NCI-H2227 (cell line): Measurements from ENCODE around the gene PACSIN3.
"Not testable (repeated sequence)": the region's sequence is repeated elsewhere in the genome, so short reads cannot be mapped to it uniquely, and the experiment has no call there.

Source experiments
- DNase-seq: peaks from one replicate; lab custom pipeline; 2025; ENCODE audit not compliant: unreplicated experiment; lab: John Stamatoyannopoulos, UW

Gene PACSIN3

GRCh38 chr11:47186076-47186699 lies at the start of gene PACSIN3:
Gene PACSIN3 (minus strand): TSS chr11:47186434. CDS start chr11:47182727, 3,707 bp downstream.
- DNase-seq: peak; percentile 57

DNA sequence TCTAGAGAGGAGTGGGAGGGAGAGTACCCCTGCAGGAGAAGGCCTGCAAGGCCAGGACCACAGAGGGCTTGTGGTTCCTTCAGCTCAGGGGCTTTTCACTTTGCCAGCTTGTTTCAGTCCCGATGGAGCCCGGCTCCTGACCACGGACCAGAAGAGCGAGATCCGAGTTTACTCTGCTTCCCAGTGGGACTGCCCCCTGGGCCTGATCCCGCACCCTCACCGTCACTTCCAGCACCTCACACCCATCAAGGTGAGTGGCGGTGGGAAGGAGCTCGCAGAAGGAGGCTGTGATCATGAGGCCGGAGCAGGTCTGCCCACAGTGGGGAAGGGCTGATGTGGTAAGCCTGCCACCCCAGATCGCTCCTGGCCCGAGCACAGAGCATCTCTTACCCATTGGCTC lies 48.9 kb upstream of the PACSIN3 start:
- DNase-seq: no peak

- DNase-seq: no peak
These were observed 48.5 kb upstream of the PACSIN3 start for GRCh38 chr11:47234669-47235100.

DNA sequence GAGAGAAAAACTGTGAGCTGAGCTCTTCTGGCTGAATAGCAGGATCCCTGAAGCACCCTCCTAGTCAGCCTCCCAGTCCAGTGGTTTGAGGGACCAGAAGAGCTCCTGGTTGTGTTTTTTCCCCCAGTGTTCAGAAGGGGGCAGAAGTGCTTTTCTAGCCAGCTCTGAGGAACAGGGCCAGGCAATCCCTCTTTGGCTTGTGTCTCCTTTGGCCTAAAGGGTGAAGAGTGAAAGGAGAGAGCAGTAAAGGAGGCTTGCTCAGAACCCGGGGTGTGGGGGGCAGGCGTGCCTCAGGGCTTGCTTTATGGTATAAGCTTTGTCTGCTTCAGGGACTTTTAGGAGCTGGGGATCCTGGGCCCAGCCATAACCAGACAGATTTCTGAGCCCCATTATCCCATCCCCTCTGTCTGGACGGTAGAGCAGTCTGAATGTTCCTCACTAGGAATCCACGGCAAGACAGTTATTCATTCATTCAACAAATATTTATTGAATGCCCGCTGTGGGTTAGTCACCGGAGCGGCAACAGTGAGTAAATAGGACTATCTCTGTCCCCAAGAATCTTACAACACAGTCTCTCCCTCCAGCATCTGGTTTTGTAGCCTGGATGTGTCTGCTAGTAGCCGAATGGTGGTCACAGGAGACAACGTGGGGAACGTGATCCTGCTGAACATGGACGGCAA lies 47.9 kb upstream of the PACSIN3 start:
- no peak for DNase-seq

- no peak for DNase-seq
These were observed 46.8 kb upstream of the PACSIN3 start for GRCh38 chr11:47233051-47233450.

DNA sequence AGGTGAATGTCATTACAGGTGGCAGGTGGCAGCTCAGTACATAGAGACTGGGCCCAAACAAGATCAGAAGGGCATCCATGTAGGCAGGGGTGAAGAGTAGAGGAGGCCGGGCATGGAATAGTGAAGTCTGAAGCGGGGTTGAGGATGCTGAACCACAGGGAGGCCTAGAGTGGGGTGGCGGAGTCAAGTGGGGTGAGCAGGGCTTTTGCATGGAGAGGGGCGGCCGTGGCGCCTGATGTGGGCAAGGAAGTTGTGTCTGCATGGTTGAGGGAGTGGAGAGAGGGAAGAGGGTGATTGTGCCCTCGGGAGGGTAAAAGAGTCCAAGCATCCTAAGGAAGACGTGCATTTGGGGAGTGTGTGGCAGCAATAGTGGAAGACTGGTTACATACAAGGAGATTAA lies 42.9 kb upstream of the PACSIN3 start:
- no peak for DNase-seq

DNA sequence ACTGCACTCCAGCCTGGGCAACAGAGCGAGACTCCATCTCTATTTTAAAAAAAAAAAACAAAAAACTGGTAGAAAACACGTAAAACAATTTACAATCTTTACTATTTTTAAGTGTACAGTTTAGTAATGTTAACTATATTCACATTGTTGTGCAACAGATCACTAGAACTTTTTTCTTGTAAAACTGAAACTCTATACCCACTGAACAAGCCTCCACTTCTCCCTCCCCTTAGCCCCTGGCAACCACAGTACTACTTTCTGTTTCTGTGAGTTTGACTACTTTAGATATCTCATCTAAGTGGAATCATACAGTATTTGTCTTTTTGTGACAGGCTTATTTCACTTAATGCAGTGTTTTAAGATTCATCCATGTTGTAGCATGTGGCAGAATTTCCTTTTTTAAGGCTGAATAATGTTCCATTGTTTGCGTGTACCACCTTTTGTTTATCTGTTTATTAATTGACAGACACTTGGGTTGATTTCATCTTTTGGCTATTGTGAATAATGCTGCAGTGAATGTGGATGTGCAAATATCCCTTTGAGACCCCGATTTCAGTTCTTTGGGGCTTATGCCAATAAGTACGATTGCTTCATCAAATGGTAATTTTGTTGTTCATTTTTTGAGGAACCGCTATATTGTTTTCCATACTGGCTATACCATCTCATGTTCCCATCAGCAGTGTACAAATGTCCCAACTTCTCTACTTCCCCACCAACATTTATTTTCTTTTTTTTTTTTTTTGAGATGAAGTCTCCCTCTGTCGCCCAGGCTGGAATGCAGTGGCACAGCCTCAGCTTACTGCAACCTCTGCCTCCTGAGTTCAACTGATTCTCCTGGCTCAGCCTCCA lies 39.5 kb upstream of the PACSIN3 start:
- no peak for DNase-seq

- no peak for DNase-seq
These were observed 36.5 kb upstream of the PACSIN3 start for GRCh38 chr11:47222696-47223095.

GRCh38 chr11:47220401-47220821 lies 34.2 kb upstream of the PACSIN3 start:
- no peak for DNase-seq

- peak; percentile 40 for DNase-seq
These were observed 30.0 kb upstream of the PACSIN3 start for GRCh38 chr11:47216121-47216798.

GRCh38 chr11:47215366-47215910 lies 29.2 kb upstream of the PACSIN3 start:
- DNase-seq: peak; percentile 57

- peak; percentile 94 for DNase-seq
These were observed 27.8 kb upstream of the PACSIN3 start for GRCh38 chr11:47213950-47214565.

DNA sequence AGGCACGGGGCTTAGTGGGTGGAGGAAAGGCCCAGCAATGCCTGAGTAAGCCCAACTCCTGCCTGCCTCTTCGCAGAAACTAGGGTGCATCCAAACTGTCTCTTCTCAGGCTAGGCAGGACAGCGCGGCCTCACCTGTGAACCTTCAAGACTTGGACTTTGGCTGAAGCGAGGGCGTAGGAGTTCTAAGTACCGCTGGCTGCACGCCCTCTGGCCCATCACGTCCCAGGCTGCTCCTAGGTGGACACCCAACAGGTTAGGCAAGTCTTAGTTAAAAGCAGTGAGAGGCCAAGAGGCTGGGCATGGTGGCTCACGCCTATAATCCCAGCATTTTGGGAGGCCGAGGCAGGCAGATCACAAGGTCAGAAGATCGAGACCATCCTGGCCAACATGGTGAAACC lies 26.7 kb upstream of the PACSIN3 start:
- no peak for DNase-seq

DNA sequence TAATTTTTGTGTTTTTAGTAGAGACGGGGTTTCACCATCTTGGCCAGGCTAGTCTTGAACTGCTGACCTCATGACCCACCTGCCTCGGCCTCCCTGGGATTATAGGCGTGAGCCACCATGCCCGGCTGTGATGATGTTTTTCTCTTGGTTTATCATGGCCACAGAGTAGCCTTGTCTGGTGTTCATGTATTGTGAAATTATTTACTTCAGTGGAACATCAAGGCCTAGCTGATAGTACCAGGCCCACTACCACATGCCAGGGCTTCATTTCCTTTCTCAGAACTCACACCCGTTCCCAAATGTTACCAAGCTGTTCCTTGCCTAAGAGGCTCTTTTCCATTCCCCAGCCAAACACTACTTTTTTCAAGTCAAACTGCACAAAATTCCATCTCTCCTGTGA lies 22.4 kb upstream of the PACSIN3 start:
- DNase-seq: no peak

DNA sequence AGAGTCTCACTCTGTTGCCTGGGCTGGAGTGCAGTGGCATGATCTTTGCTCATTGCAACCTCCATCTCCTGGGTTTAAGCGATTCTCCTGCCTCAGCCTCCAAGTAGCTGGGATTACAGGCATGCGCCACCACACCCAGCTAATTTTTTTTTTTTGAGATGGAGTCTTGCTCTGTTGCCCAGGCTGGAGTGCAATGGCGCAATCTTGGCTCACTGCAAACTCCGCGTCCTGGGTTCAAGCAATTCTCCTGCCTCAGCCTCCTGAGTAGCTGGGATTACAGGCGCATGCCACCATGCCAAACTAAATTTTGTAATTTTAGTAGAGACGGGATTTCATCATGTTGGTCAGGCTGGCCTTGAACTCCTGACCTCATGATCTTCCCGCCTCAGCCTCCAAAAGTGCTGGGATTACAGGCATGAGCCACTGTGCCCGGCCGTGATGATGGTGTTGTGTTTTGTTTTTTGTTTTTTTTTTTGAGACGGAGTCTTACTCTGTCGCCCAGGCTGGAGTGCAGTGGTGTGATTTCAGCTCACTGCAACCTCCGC lies 21.8 kb upstream of the PACSIN3 start:
- DNase-seq: not testable (repeated sequence)

GRCh38 chr11:47207459-47207858 lies 21.2 kb upstream of the PACSIN3 start:
- DNase-seq: no peak

DNA sequence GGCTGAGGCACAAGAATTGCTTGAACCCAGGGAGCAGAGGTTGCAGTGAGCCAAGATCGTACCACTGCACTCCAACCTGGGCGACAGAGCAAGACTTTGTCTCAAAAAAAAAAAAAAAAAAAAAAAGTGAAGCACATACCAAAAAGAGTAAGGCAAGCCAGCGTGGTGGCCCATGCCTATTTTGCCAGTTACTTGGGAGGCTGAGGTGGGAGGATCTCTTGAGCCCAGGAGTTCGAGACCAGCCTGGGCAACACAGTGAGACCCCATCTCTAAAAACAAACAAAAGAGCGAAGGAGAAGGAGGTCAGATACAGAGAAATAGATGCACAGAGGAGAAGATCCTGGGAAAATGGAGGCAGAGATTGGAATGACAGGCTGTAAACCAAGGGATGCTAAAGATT lies 20.3 kb upstream of the PACSIN3 start:
- not testable (repeated sequence) for DNase-seq

- no peak for DNase-seq
These were observed 18.4 kb upstream of the PACSIN3 start for GRCh38 chr11:47204637-47204989.

DNA sequence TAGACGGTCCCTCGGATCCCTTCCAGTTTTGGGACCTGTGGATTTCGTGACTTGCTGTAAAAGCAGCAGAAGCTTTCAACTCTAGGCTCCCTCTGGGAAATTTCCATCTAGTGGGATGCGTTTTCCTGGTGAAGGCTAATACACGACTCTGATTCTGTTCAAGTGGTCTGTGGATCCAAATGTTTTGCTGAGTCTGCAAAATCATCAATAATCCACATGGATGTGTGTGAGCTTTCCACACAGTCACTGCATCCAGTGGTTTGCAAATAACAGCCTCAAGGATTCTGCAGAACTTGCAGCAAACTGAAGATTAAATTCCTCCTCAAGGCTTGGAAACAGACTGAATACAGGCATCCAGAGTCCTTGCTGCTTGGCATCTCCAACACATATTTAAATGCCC lies 16.3 kb upstream of the PACSIN3 start:
- DNase-seq: no peak

- DNase-seq: no peak
These were observed 14.8 kb upstream of the PACSIN3 start for GRCh38 chr11:47201015-47201414.
